Psoas muscle (tissue), 8 donors: ENCODE results near the gene ASPRV1. TPM values are rescaled to one million over a fixed set of nuclear protein-coding genes. Genes with fewer than 3 reads are reported as not detected.

ENCODE experiments used
- ATAC-seq, 4 donors: fragments of 200-7000 bp; cut with Tn5 transposase; one replicate each; pipeline ENCODE4 v1.9.1; 2020; ENCODE audit warnings: moderate library complexity in 3 of 4, mild to moderate bottlenecking in 2 of 4
- DNase-seq, 2 donors: peaks; one replicate each; pipeline ENCODE4 v3.0.0-alpha.2; 2020
- H3K27ac ChIP-seq: fragments of 200-600 bp; one replicate; pipeline ENCODE4 v1.8.0; 2022
- H3K27me3 ChIP-seq, 3 donors: fragments of 200-600 bp in 1 of 3; one replicate each; pipeline versions ENCODE4 v1.6.1 to v1.8.0; 2013 to 2022; ENCODE audit warnings: low read length in 2 of 3, mild to moderate bottlenecking in 2 of 3, moderate library complexity in 1 of 3; ENCODE audit not compliant: insufficient read depth in 3 of 3
- H3K36me3 ChIP-seq, 2 donors: fragments of 200-600 bp in 1 of 2; one replicate each; pipeline versions ENCODE4 v1.6.1 to v1.8.0; 2013 to 2022; ENCODE audit warnings: low read depth in 1 of 2, mild to moderate bottlenecking in 1 of 2, moderate library complexity in 1 of 2; ENCODE audit not compliant: insufficient read depth in 1 of 2
- H3K4me1 ChIP-seq: fragments of 200-600 bp; one replicate; pipeline ENCODE4 v1.8.0; 2022
- H3K4me3 ChIP-seq: fragments of 200-600 bp; one replicate; pipeline ENCODE4 v1.8.0; 2022; ENCODE audit warnings: mild to moderate bottlenecking
- H3K9me3 ChIP-seq: fragments of 200-600 bp; one replicate; pipeline ENCODE4 v1.8.0; 2022
- CTCF ChIP-seq: fragments of 200-600 bp; IDR thresholded peaks from one replicate; pipeline ENCODE4 v1.8.0; 2022; ENCODE audit warnings: antibody characterized with exemption
- WGBS, 3 donors: extraction: QIAGEN DNeasy Blood & Tissue Kit; methylation state at CpG; one replicate each; pipeline versions ENCODE4 v1.1.6 to v1.1.7; 2013; 5-methylcytosine and 5-hydroxymethylcytosine counted together
- intact Hi-C, 2 donors: fragments of 100-400 bp; cut with DNase I; formaldehyde crosslinking; loops; one replicate each; pipeline versions ENCODE4 v1.11.0 to v1.14.2; 2022
- polyA plus RNA-seq, 3 donors: library from polyadenylated mRNA; stranded (reverse); fragments of 200-250 nt; gene quantifications; one replicate each; pipeline ENCODE4 v1.2.3, GENCODE V29; 2013
- total RNA-seq, 4 donors: library from RNA; stranded (reverse); fragmentation: NEBNext Ultra II Directional in 2 of 4; extraction: Animal tissue kit (Norgen Biotek cat#: 25700) in 2 of 4; gene quantifications; one replicate each; pipeline versions ENCODE4 v1.2.1 to v1.2.4, GENCODE V29; 2021 to 2023
- donor health status: healthy with polysubstance abuse.
- donor health status: DM: no; HTN: no; CAD: no; lungs with moderate emphysema.
- donor health status: Bipolar disorder and iron deficiency.
- donor health status: healthy.
- donor health status: DM: yes; HTN: yes; CAD: no.
- donor health status: DM: no; HTN: no; CAD: no.
- donor health status: DM: no; HTN: no; CAD: no.
- donor health status: DM: yes; HTN: yes; CAD: no.

ASPRV1 gene
- total and polyA plus RNA-seq, 7 donors: 0.20 to 1.8 (median 1.0) TPM

GRCh38 chr2:69945441-69945840 is 16.0 kb downstream of the ASPRV1 start:
- no peak for DNase-seq
- ATAC-seq: peak in 1 of 4 donors; percentile 27
- TF ChIP-seq CTCF: no peak

GRCh38 chr2:69944756-69945155 is 16.7 kb downstream of the ASPRV1 start:
- H3K4me1 ChIP-seq: no peaks in the 10 kb centered on the region
- WGBS, 3 donors: 89 to 95% (median 93%) methylated on average over 7 of the region's 7 CpGs
- H3K27ac ChIP-seq: no peak overlapping the region

More at GRCh38 chr2:69945441-69945840, 16.0 kb downstream of the ASPRV1 start:
- Histone ChIP-seq H3K27me3 (peaks cover 0 to 2% (median 0%) of the 10 kb centered on the region in 3 donors), H3K27ac (no peak overlapping the region), H3K36me3 (peaks cover 0 to 33% of the 10 kb centered on the region in 2 donors), H3K4me1 (no peaks in the 10 kb centered on the region), H3K4me3 (no peak overlapping the region), H3K9me3 (no peaks in the 10 kb centered on the region)
- 87 to 97% (median 87%) methylated on average over 8 of the region's 8 CpGs for WGBS, 3 donors
- intact Hi-C loops: no loop called here

GRCh38 chr2:69943843-69944525 is 17.4 kb downstream of the ASPRV1 start:
- WGBS, 3 donors: 74 to 80% (median 76%) methylated on average over 9 of the region's 9 CpGs
- Histone ChIP-seq H3K9me3 (no peaks in the 10 kb centered on the region), H3K36me3 (peaks cover 5 to 48% of the 10 kb centered on the region in 2 donors), H3K27me3 (peaks cover 0 to 2% (median 0%) of the 10 kb centered on the region in 3 donors), H3K27ac (no peak overlapping the region), H3K4me3 (no peak overlapping the region), H3K4me1 (no peaks in the 10 kb centered on the region)
- ATAC-seq (no peak), DNase-seq (no peak)
- TF ChIP-seq CTCF: no peak
- intact Hi-C loops: no loop called here

More at GRCh38 chr2:69944756-69945155, 16.7 kb downstream of the ASPRV1 start:
- Histone ChIP-seq H3K9me3 (no peaks in the 10 kb centered on the region), H3K27me3 (peaks cover 0 to 2% (median 0%) of the 10 kb centered on the region in 3 donors), H3K4me3 (no peak overlapping the region), H3K36me3 (peaks cover 4 to 40% of the 10 kb centered on the region in 2 donors)
- ATAC-seq: no peak
- no peak for DNase-seq
- TF ChIP-seq CTCF: no peak
- intact Hi-C loops: no loop called here

- Histone ChIP-seq H3K27me3 (no peaks in the 10 kb centered on the region), H3K4me1 (no peaks in the 10 kb centered on the region), H3K4me3 (no peak overlapping the region), H3K27ac (no peak overlapping the region), H3K36me3 (peaks cover 5 to 55% of the 10 kb centered on the region in 2 donors), H3K9me3 (no peaks in the 10 kb centered on the region)
- ATAC-seq (no peak), DNase-seq (no peak)
- intact Hi-C loops: no loop called here
- 82 to 86% (median 84%) methylated on average over 11 of the region's 11 CpGs for WGBS, 3 donors
- TF ChIP-seq CTCF: no peak
Measured at GRCh38 chr2:69943000-69943842, 18.2 kb downstream of the ASPRV1 start.
